ENCODE data around the gene DOK5.

DOK5 gene

DNA sequence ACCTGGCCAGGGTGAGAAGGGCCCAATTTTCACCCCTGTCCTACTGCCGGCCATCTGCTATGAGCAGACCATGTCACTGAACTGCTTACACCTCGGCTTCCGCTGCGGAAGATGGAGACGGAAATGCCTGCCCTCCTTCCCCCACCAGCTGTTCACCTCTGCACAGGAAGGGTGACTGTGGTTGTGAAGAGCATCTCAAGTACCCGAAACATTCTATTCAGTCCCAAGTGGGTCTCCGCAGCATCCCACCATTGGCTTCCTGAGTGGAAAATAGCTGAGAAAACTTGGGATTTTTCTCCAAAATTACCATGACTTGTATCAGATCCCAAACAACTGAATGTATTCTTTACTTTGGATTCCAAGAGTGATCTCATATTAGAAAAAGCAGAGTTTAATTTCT lies 16.1 kb downstream of the DOK5 start:
- no peaks in the 10 kb centered on the region for H3K9me2 ChIP-seq (replicated peaks; ENCODE audit: insufficient read depth, low read length)
- H3K4me3 ChIP-seq (ENCODE audit: insufficient read depth, low read length, poor library complexity, severe bottlenecking) = no peak overlapping the region
- H2AFZ ChIP-seq (ENCODE audit: low read depth, low read length, severe bottlenecking) = no peak overlapping the region
- H3K9ac ChIP-seq (ENCODE audit: low read length) = no peak overlapping the region
- no peaks in the 10 kb centered on the region for H3K79me2 ChIP-seq (ENCODE audit: insufficient read depth, low read length)
- H3K36me3 ChIP-seq (ENCODE audit: low read length) = no peaks in the 10 kb centered on the region
- no peak overlapping the region for H3K4me2 ChIP-seq (ENCODE audit: low read depth, low read length, poor library complexity, severe bottlenecking)
- no peaks in the 10 kb centered on the region for H3F3A ChIP-seq (ENCODE audit: insufficient read depth)
- no peaks in the 10 kb centered on the region for H3K9me3 ChIP-seq (ENCODE audit: insufficient read depth, low read length)
- TF ChIP-seq, protein P1, sequence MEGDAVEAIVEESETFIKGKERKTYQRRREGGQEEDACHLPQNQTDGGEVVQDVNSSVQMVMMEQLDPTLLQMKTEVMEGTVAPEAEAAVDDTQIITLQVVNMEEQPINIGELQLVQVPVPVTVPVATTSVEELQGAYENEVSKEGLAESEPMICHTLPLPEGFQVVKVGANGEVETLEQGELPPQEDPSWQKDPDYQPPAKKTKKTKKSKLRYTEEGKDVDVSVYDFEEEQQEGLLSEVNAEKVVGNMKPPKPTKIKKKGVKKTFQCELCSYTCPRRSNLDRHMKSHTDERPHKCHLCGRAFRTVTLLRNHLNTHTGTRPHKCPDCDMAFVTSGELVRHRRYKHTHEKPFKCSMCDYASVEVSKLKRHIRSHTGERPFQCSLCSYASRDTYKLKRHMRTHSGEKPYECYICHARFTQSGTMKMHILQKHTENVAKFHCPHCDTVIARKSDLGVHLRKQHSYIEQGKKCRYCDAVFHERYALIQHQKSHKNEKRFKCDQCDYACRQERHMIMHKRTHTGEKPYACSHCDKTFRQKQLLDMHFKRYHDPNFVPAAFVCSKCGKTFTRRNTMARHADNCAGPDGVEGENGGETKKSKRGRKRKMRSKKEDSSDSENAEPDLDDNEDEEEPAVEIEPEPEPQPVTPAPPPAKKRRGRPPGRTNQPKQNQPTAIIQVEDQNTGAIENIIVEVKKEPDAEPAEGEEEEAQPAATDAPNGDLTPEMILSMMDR (IDR thresholded peaks at IDR 0.05; ENCODE audit: insufficient read depth, low read length, poor library complexity, severe bottlenecking) = no peak
- TF ChIP-seq EZH2phosphoT487 (conservative IDR thresholded peaks at IDR 0.05; ENCODE audit: low read length) = no peak
- no peaks in the 10 kb centered on the region for H4K20me1 ChIP-seq (ENCODE audit: low read depth, low read length)
- H3K27ac ChIP-seq (ENCODE audit: low read depth, low read length) = no peak overlapping the region
- no peaks in the 10 kb centered on the region for H3K27me3 ChIP-seq (ENCODE audit: low read length)

DNA sequence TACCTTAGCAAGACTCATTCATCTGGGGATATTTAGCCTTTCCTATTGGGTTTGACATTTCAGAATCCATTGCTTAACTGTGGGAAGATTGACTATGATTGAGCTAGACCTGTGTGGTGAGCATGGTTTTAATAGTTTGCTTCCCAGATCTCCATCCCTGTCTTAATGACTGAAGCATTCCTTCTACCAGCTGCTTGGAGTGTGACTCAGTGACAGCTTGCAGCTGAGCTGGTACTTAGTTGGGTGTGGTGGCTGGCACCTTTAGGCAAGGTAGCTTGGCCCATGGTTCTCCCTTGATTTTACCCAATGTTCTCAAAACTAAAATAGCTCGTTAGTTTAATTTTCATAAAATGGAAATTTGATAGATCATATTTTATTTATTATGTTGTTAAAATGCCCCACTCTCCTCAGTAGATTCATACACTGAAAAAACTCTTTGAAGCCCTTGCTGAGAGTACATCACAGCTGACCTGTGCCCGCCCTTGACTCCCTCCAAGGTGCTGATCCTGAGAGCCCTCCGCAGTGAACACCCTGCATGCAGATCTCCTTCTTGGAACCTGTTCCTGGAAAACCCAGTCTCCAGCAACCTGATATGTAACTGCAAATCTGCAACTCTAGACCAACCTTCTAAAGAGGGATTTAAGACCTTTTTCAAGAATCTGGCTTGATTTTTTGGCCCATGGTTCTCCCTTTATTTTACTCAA lies 19.1 kb downstream of the DOK5 start:
- no peak overlapping the region for H3K4me2 ChIP-seq (ENCODE audit: low read depth, low read length, poor library complexity, severe bottlenecking)
- H3K4me3 ChIP-seq (ENCODE audit: insufficient read depth, low read length, poor library complexity, severe bottlenecking) = no peak overlapping the region
- no peaks in the 10 kb centered on the region for H3K9me2 ChIP-seq (replicated peaks; ENCODE audit: insufficient read depth, low read length)
- no peak overlapping the region for H3K27ac ChIP-seq (ENCODE audit: low read depth, low read length)
- no peaks in the 10 kb centered on the region for H3K36me3 ChIP-seq (ENCODE audit: low read length)
- H3K27me3 ChIP-seq (ENCODE audit: low read length) = no peaks in the 10 kb centered on the region
- H2AFZ ChIP-seq (ENCODE audit: low read depth, low read length, severe bottlenecking) = no peak overlapping the region
- H4K20me1 ChIP-seq (ENCODE audit: low read depth, low read length) = no peaks in the 10 kb centered on the region
- TF ChIP-seq, protein P1 (IDR thresholded peaks at IDR 0.05; ENCODE audit: insufficient read depth, low read length, poor library complexity, severe bottlenecking) = no peak
- no peak for TF ChIP-seq EZH2phosphoT487 (conservative IDR thresholded peaks at IDR 0.05; ENCODE audit: low read length)
- no peaks in the 10 kb centered on the region for H3K9me3 ChIP-seq (ENCODE audit: insufficient read depth, low read length)
- no peaks in the 10 kb centered on the region for H3K79me2 ChIP-seq (ENCODE audit: insufficient read depth, low read length)
- no peak overlapping the region for H3K9ac ChIP-seq (ENCODE audit: low read length)
- no peaks in the 10 kb centered on the region for H3F3A ChIP-seq (ENCODE audit: insufficient read depth)

DNA sequence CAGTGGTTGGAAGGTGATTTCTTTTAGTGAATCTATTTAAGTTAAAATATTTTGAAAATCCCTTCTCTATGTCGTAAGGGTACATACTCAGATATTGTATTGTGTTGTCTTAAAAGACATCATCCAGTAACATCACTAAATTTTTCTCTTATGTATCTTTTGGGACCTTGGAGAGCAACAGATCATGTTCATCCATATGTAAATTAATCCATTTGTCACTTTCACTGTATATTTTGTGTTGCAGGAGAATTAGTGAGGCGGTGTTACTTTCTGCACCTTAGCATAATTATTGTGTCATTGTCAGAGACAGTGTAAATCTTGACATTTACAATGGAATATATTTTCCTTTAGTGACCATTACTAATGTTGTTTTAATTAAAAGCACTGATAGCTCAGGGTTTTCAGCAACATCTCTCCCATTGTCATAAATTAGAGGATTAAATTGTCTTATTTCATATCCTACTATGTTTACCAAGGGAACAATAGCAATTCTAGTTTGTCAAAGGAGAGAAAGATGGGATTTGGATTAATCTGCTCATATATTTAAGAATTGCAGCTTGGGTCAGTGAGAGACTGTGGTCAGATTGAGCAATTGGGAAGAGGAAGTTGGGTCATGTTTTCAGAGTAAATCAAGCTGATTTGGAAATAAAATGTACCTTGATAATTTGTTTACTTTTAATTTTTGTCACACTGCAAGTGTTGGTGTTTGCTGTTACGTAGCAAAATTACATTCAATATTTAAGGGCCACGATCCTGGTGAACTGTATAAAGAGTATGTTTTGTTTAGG lies 22.7 kb downstream of the DOK5 start:
- Histone ChIP-seq H3K9me3 (ENCODE audit: insufficient read depth, low read length) (no peaks in the 10 kb centered on the region), H2AFZ (ENCODE audit: low read depth, low read length, severe bottlenecking) (no peak overlapping the region), H4K20me1 (ENCODE audit: low read depth, low read length) (no peaks in the 10 kb centered on the region), H3K27ac (ENCODE audit: low read depth, low read length) (no peak overlapping the region), H3K4me3 (ENCODE audit: insufficient read depth, low read length, poor library complexity, severe bottlenecking) (no peak overlapping the region), H3K9ac (ENCODE audit: low read length) (no peak overlapping the region), H3K79me2 (ENCODE audit: insufficient read depth, low read length) (no peaks in the 10 kb centered on the region), H3K27me3 (ENCODE audit: low read length) (no peaks in the 10 kb centered on the region), H3K4me2 (ENCODE audit: low read depth, low read length, poor library complexity, severe bottlenecking) (no peak overlapping the region), H3F3A (ENCODE audit: insufficient read depth) (no peaks in the 10 kb centered on the region), H3K36me3 (ENCODE audit: low read length) (no peaks in the 10 kb centered on the region), H3K9me2 (replicated peaks; ENCODE audit: insufficient read depth, low read length) (no peaks in the 10 kb centered on the region)
- TF ChIP-seq, protein P1 (IDR thresholded peaks at IDR 0.05; ENCODE audit: insufficient read depth, low read length, poor library complexity, severe bottlenecking) = no peak
- TF ChIP-seq EZH2phosphoT487 (conservative IDR thresholded peaks at IDR 0.05; ENCODE audit: low read length) = no peak

All from SU-DHL-6 (cell line).